Thyroid gland (tissue), 4 donors: ENCODE results near the gene ACP5. TPM values are rescaled to one million over a fixed set of nuclear protein-coding genes. Genes with fewer than 3 reads are reported as not detected.
A peak's percentile ranks its signal among the peaks of the same experiment; 100 is the strongest.

Experiments used
- DNase-seq, 2 donors: peaks; one replicate each; pipeline ENCODE4 v3.0.0-alpha.2; 2019
- H3K27ac ChIP-seq, 3 donors: fragments of 200-600 bp; sonication (generic); 1 replicate in 2 of 3; 2 replicates in 1 of 3; pipeline ENCODE4 v1.5.1; 2016 to 2019; ENCODE audit warnings: mild to moderate bottlenecking in 1 of 3, moderate library complexity in 1 of 3
- H3K27me3 ChIP-seq: fragments of 200-600 bp; sonication (generic); one replicate; pipeline ENCODE4 v1.5.1; 2019
- H3K36me3 ChIP-seq, 2 donors: fragments of 200-600 bp; sonication (generic); one replicate each; pipeline ENCODE4 v1.5.1; 2016 to 2019
- H3K4me1 ChIP-seq, 2 donors: fragments of 200-600 bp; sonication (generic); one replicate each; pipeline ENCODE4 v1.5.1; 2017 to 2019
- H3K4me3 ChIP-seq, 3 donors: fragments of 200-600 bp; sonication (generic); replicated peaks in 1 of 3; 1 replicate in 2 of 3; 2 replicates in 1 of 3; pipeline ENCODE4 v1.5.1; 2016; ENCODE audit warnings: mild to moderate bottlenecking in 1 of 3
- H3K9me3 ChIP-seq: fragments of 200-600 bp; sonication (generic); one replicate; pipeline ENCODE4 v1.5.1; 2017
- POLR2A ChIP-seq, 2 donors: fragments of 450-650 bp; IDR thresholded peaks; one replicate each; pipeline ENCODE4 v1.6.1; 2017; ENCODE audit warnings: antibody characterized with exemption in 2 of 2, mild to moderate bottlenecking in 2 of 2, moderate library complexity in 1 of 2
- WGBS, 2 donors: methylation state at CpG; one replicate each; pipeline ENCODE4 v1.1.5; 2017; 5-methylcytosine and 5-hydroxymethylcytosine counted together
- intact Hi-C: fragments of 100-400 bp; cut with DNase I; formaldehyde crosslinking; loops from one replicate; pipeline ENCODE4 v1.15.1; 2023
- total RNA-seq, 4 donors: library from RNA; depleted of rRNA; stranded (reverse); fragments of >200 nt; gene quantifications; one replicate each; pipeline ENCODE4 v1.2.3, GENCODE V29; 2016
- TF ChIP-seq, protein P1 (sequence below), 6 experiments: fragments of 200-600 bp in 3 of 6; fragments of 450-650 bp in 3 of 6; sonication (generic) in 3 of 6; IDR thresholded peaks; one replicate each; pipeline ENCODE4 v1.5.1; 2016 to 2019; ENCODE audit warnings: antibody characterized with exemption in 6 of 6, mild to moderate bottlenecking in 2 of 6, inconsistent platforms in 1 of 6, moderate library complexity in 1 of 6

ACP5 gene
- total RNA-seq, 4 donors from 2014 or later, result 4.9 to 8.4 (median 6.2) TPM

DNA sequence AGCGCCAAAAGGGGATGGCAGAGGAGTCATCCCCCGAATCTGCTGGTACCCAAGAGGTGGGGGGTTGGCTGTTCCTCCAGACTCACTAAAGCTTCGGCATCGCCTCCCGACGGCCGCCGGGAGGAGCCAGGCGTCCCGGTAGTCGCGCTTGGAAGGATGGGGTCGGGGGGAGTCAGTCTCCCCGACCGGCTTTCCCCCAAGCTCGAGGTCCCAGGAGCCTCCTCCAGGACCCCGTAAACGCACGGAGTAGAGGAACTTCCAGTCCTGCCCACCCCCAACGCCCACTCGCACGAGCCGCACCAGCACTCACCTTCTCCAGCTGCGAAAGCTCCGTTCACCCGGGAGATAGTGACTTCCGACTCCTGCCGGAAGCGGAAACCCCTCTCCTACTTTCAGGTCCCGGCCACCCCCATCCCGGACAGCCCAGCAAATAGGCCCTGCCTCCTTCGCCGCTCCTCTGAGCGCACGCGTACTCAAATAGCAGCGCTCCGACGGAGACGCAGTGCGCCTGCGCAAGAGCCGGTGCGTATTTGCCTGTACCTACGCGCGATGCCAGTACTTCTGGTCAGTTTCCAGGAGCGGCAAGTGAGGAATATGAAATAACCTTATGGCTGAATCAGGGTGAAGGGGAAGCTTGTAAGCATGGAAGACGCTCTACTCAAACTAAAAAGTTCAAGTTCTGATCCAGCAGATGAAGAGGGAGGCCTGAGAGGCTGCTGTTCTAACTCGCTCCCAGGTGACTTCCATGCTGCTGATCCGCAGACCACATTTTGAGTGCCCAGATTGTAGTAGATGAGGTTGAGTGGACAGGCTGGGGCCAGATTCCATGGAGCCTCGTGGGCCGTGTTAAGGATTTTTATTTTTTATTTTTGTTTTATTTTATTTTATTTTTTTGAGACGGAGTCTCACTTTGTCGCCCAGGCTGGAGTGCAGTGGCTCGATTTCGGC, 18.3 kb downstream of the ACP5 start, which contains the start of gene ELOF1:
Gene ELOF1, minus strand, starts transcription at position 350 of the 948 bp plus-strand sequence. CDS start 4,883 bp downstream, outside the sequence.
- H3K27me3 ChIP-seq, result no peaks in the 10 kb centered on the region
- peak within 1 kb of the TSS; percentile 33 to 78 (median 39) for H3K27ac ChIP-seq
- peak in 1 of 2 donors; percentile 88 for TF ChIP-seq POLR2A (IDR thresholded peaks at IDR 0.05)
- TF ChIP-seq, protein P1, sequence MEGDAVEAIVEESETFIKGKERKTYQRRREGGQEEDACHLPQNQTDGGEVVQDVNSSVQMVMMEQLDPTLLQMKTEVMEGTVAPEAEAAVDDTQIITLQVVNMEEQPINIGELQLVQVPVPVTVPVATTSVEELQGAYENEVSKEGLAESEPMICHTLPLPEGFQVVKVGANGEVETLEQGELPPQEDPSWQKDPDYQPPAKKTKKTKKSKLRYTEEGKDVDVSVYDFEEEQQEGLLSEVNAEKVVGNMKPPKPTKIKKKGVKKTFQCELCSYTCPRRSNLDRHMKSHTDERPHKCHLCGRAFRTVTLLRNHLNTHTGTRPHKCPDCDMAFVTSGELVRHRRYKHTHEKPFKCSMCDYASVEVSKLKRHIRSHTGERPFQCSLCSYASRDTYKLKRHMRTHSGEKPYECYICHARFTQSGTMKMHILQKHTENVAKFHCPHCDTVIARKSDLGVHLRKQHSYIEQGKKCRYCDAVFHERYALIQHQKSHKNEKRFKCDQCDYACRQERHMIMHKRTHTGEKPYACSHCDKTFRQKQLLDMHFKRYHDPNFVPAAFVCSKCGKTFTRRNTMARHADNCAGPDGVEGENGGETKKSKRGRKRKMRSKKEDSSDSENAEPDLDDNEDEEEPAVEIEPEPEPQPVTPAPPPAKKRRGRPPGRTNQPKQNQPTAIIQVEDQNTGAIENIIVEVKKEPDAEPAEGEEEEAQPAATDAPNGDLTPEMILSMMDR (IDR thresholded peaks at IDR 0.05), result peak in 3 of 6 experiments; percentile 10 to 34 (median 15)
- no peaks in the 10 kb centered on the region for H3K9me3 ChIP-seq
- WGBS, 2 donors, result 5 to 9% methylated on average over 20 to 39 of the region's 57 CpGs
- DNase-seq, result peak; percentile 99
- peak within 1 kb of the TSS; percentile 63 to 93 (median 63) for H3K4me3 ChIP-seq
- H3K4me1 ChIP-seq, result peaks cover 14 to 15% of the 10 kb centered on the region in 2 donors
- intact Hi-C loops, result no loop called here
- peaks cover 0 to under 1% of the 10 kb centered on the region in 2 donors for H3K36me3 ChIP-seq

DNA sequence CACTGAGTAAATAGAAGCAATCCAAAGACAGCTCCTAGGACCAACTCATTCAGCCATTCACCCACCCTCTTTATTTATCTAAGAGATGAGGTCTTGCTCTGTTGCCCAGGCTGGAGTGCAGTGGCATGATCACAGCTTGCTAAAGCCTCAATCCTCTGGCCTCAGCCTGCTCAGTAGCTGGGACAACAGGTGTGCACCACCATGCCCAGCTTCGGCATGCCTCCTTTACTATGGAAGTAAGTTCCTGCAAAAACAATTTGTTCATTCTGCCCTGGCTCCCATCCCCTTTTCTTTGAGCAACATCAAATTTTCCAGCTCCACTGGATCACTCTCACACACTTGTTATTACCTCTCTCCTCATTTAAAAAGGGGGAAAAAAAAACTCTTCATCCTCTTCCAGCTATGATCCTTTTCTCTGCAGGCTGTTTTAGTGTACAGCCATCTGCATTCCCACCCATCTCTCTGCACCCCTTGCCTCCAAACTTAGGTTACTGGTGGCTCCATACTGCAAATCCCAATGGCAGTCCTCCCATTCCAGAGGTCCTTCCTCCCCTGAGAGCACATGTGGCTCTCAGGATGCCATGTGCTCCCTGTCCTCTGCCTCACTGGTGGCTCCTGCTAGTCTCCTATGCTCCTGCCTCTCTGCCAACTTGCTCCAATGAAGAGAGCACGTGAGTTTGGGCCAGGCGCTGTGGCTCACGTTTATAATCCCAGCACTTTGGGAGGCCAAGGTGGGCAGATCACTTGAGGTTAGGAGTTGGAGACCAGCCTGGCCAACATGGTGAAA, 20.6 kb downstream of the ACP5 start:
- H3K4me1 ChIP-seq, result peaks cover 14 to 15% of the 10 kb centered on the region in 2 donors
- no peaks in the 10 kb centered on the region for H3K27me3 ChIP-seq
- no peak overlapping the region for H3K4me3 ChIP-seq
- DNase-seq, result no peak
- no peaks in the 10 kb centered on the region for H3K9me3 ChIP-seq
- 81 to 88% methylated on average over 4 of the region's 4 CpGs for WGBS, 2 donors
- H3K36me3 ChIP-seq, result peaks cover 15 to 17% of the 10 kb centered on the region in 2 donors
- intact Hi-C loops, result no loop called here
- H3K27ac ChIP-seq, result no peak overlapping the region
- no peak for TF ChIP-seq POLR2A (IDR thresholded peaks at IDR 0.05)
- TF ChIP-seq, protein P1 (IDR thresholded peaks at IDR 0.05), result no peak

DNA sequence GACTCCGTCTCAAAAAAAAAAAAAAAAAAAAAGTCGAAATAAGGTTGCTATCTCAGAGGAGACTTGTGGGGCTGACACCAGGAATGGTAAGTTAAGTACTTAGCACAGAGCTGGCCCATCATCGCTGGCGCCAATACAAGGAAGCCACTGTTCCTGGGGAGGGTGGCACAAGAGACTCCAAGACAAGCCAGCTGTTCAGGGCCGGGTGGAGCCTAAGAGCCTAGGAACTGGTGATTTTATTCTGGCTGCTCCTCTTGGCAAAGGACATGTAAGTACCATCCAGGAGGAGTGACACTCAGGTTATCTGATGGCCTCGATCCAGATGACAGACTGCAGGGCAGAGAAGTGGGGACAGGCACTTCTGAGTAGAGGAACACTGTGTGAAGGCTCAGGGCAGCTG, 22.2 kb downstream of the ACP5 start:
- TF ChIP-seq, protein P1 (IDR thresholded peaks at IDR 0.05), result no peak
- no peak for TF ChIP-seq POLR2A (IDR thresholded peaks at IDR 0.05)
- no peak for DNase-seq
- Histone ChIP-seq H3K9me3 (no peaks in the 10 kb centered on the region), H3K4me3 (no peak overlapping the region), H3K36me3 (peaks cover 15 to 17% of the 10 kb centered on the region in 2 donors), H3K27ac (no peak overlapping the region), H3K4me1 (peaks cover 14 to 15% of the 10 kb centered on the region in 2 donors), H3K27me3 (no peaks in the 10 kb centered on the region)
- intact Hi-C loops, result no loop called here
- 88 to 91% methylated on average over 6 of the region's 6 CpGs for WGBS, 2 donors

DNA sequence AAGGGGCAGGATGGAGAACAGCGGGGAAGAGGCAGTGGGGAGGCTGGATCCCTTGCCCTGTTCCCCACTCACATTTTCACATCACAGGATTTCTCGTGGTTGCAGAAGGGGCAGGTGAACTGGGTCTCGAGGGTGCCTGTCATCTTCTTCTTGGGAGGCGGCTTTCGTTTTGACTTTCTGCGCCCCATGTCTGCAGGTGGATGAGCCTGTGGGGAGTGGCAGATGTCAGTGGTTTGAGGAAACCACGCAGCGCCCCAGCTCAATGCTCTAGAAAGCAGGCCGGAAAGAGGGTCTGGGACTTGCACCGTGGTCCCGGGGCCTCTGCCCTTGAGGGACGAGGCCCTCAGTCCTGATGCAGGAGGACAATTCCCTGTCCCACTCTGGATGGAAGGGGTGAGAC, 23.3 kb downstream of the ACP5 start:
- no peaks in the 10 kb centered on the region for H3K9me3 ChIP-seq
- H3K4me1 ChIP-seq, result peaks cover 9 to 14% of the 10 kb centered on the region in 2 donors
- WGBS, 2 donors, result 81 to 91% methylated on average over 8 of the region's 12 CpGs
- H3K27me3 ChIP-seq, result no peaks in the 10 kb centered on the region
- intact Hi-C loops, result no loop called here
- H3K27ac ChIP-seq, result no peak overlapping the region
- no peak for DNase-seq
- no peak overlapping the region for H3K4me3 ChIP-seq
- H3K36me3 ChIP-seq, result peaks cover 15 to 17% of the 10 kb centered on the region in 2 donors
- no peak for TF ChIP-seq POLR2A (IDR thresholded peaks at IDR 0.05)
- TF ChIP-seq, protein P1 (IDR thresholded peaks at IDR 0.05), result no peak
